HG03457 (cell line): Measurements from ENCODE around the gene MAP3K14.

Experiments used
- ATAC-seq: cut with Tn5 transposase; IDR thresholded peaks from one replicate; pipeline ENCODE4 v1.9.1; 2021; ENCODE audit warnings: moderate number of reproducible peaks; ENCODE audit not compliant: unreplicated experiment

The MAP3K14 gene

DNA sequence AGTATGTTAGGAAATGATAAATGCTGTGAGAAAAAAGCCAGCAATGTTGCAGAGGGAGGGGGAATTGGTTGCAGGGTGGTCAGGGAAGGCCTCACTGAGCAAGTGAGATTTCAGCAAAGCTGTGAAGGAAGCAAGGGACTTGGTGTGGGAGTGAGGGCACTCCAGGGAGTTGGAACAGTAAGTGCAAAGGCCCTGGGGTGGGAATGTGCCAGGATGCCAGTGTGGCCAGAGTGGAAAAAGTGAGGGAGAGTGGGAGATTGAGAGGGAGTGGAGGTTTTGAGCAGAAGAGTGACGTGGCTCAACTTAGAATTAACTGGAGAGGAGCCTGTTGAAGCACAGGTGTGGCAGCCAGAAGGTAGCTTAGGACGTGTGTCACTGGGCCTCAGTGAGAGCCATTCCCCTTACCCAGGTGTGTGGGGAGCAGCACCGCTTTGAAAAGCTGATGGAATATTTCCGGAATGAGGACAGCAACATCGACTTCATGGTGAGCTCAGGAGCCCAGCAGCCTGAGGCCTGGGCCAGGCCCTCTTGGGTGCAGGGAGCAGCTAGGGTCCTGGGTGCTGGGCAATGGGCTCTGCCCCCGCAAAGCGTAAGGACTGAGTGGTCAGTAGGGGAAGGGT, 78.6 kb downstream of the MAP3K14 start:
- no peak for ATAC-seq

DNA sequence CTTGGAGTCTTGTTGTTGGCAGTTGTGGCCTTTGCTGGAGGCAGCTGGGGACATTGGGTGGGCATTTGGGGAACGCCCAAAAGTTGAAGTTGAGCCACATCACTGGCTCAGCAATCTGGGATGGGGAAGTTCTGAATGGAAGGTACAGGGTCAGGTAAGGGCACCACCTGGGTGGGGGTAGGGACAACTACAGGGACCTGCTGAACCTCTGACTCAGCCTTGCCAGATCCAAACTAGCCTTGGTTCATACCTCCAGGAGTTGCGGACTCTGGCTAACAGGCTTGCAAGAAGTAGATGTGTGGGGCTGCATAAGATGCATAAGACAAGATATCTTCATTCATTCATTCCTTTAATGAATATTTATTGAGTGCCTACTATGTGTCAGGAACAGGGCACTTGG, 79.1 kb downstream of the MAP3K14 start:
- no peak for ATAC-seq

DNA sequence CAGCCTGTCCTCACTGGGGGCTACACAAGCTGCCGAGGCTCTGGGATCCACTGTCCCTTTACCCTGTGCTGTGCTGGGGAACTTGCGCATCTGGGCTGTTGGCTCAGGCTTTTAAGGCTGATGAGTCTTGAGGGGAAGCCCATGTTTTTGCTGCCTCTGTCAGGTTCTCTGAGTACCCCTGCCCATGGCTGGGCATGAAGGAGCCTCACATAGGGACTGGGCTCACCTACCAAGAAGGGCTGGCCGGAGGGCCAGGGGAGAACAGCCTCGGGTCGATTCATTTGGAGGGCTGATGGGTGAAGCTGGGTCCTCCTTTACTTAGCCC, 80.6 kb downstream of the MAP3K14 start:
- ATAC-seq, result no peak

DNA sequence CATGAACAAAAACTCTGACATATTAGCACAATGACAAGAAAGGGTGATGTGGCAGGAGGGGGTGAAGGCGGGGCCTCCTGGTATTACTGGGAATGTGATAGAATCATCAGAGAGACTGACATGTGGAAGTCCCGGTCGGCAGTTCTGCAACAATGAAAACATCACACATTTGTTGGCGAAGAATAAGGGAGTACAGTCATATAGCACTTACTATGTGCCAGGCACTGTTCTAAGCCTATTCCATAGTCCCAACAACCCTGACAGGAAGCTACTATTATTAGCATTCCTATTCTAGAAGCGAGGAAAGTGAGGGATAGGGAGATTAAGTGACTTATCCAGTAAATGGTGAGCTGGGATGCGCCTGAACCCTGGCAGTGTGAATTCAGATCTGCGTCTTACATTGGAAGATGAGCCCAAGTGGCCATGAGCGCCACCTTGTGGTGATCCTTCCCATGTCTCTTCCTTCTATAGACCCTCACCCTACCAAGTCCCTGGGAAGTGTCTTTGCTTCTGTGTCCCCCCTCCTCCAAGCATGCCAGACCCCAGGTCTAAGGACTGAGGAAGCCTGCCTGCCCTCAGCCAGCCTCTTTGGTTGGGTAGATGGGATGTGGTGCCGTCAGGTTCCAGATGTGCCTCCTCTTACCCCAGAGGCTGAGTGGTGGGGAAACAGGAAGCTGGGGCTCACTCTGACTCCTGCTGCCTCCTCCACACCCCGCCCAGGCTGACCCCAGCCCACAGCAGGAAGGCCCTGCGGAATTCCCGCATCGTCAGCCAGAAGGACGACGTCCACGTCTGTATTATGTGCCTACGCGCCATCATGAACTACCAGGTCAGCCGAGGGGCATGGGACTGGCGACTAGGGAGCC, 81.2 kb downstream of the MAP3K14 start:
- no peak for ATAC-seq

DNA sequence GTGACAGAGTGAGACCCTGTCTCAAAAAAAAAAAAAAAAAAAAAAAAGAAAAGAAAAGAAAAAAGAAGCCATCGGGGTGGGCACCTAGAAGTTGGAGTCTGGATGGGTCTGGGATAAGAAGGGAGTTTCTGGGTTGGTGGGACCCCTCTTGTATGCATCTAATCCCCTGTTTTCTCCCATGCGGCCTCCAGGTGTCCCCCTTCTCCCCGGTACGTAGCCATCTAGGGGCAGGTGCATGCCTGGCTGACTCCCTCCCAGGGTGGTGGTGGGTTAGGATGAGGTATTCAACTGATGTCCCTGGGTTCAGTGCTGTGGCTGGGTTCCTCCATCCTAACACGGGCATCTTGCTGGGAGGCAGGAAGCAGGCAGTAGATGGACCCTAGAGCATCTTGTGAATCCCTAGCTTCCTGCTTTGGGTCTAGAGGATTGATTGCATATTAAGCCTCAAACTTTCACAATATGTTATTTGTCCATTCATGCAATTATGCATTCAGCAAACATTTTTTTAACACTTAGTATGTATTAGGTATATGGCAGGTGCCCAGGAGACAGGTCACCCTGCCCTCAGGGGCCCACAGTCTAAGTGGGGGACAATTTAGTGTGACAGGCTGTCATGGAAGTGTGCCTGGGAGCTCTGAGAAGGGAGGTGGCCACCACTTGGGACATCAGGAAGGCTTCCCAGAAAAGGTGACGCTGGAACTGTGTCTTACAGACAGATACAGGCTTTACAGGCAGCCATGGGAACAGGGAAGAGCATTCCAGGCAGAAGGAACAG, 82.0 kb downstream of the MAP3K14 start:
- ATAC-seq, result no peak

DNA sequence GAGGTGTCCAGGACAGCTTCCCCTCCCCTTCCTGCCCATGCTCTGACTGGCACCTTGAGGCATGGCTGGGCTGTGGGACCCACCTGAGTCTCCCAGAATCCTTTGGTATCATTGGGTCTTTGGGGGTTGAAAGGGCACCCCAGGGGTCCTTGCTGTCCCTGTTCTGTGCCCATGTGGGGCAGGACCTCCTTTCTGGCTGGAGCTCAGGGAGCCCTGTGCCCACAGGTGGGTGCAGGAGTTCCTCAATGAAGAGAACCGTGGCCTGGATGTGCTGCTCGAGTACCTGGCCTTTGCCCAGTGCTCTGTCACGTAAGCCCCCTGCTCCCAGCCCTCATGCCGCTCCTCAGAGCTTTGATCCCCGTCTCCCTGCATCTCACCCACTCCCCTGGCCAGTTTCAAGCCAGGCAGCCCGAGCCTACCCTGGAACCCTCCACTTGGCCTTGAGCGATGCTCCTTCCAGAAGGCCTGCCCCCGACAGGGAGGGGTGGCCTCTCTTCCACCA, 83.3 kb downstream of the MAP3K14 start:
- ATAC-seq, result no peak

DNA sequence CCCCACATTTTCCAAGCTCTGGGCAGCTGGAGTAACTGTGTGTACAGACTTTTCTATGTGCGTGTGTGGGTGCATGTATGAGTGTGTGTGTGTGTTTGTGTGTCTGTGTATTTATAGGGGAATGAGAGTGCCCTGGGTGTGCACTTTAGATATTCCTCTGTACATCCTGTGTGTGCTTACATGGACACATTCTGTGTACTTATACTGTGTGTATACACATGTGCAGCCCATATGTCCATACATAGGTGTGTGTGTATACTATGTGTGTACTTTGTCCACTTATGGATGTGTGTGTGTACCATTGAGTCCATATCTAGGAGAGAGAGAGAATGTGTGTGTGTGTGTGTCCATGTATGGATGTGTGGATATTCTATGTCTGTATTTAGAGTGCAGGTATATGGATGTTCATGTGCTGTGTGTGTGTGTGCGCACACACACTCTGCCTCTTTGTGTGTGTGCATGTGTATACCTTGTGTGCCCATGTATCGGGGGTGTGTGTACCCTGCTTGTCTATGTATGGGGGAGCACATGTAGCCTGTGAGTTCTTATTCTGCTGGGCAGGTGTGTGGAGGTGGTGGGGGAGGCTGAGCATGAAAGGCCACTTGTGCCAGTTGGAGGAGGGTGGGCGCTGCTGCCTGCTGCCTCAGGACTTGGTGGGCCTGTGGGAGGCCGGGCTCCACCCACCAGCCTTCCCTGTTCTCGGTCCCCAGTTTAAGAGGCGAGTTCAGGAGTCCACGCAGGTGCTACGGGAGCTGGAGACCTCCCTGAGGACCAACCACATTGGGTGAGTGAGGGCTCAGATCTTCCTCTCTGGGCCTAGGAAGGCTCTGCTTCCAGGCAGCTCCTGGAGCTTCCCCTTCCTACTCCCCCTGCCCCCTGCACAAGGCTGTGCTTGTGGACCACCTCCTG, 84.1 kb downstream of the MAP3K14 start:
- no peak for ATAC-seq

DNA sequence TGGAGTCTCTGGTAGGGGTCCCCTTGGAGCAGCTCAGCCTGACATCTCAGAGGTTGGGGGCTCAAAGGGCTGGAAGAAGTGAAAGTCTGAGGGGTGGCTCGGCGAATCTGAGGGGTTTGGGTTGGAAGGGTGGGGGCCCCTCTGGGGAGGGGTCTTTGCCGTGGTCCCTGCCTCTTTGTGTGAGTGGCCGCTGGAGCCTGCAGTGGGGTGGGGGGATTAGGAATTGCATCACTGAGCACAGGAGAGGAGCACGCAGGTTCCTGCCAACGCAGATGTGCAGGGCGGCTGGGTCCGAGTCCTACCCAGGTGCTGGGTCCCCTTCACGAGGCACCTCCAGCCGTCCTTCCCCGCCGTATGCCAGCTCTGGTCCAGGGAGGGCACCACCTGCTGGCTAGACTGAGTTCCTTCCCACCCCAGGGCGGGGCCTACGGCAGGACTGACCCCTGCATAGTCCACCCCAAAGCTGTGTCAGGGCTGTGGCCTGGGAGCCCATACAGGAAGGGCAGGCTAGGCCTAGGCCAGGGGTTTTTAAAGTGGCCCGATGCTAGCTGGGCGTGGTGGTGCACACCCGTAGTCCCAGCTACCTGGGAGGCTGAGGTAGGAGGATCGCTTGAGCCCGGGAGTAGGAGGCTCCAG, 85.2 kb downstream of the MAP3K14 start:
- ATAC-seq, result no peak

DNA sequence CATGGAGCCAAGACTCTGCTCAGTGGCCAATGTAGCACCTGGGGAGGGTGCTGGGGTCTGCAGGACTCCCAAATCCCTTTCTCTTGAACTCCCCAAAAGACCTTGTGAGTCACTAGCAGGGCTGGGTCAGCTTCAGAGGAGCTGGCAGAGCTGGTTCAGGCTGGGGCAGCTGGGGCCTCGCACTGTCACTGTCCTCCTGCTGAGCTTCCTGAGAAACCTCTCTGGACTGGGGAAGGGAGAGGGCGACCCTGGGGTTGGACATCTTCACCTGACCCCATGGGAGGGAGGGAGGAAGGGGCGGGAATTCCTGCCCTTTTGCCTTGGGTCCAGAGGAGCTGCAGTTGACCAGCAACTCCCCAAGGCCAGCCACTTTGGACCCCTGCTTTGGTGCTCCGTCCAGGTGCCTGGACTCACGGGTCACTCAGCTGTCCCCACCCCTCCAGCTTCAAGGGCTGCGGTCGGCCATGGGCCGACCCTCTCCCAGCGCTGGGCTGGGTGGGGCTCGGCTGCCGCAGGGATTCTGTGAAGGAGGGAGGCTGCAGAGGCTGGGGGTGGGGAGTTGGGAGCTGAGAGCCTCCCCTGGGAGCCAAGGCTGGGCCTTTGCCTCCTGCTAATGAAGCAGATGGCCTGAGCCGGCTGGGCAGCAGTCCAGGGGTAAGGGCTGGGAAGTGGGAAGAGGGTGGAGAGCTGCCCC, 85.9 kb downstream of the MAP3K14 start:
- no peak for ATAC-seq

DNA sequence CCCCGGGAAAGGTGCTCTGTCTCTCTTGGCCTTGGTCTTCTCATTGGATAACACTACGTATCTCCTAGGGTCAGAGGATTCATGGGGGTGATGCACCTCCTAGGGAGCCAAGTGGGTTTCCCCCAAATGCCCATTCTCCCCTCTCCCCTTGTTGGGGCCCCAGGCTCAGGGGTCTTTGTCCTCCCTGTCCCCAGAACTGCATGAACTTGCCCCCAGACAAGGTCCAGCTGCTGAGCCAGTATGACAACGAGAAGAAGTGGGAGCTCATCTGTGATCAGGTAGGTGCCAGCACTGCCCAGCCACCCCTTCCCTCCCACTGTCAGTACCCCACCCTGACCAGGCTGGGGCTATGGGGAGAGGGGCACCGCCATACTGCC, 86.4 kb downstream of the MAP3K14 start:
- no peak for ATAC-seq

DNA sequence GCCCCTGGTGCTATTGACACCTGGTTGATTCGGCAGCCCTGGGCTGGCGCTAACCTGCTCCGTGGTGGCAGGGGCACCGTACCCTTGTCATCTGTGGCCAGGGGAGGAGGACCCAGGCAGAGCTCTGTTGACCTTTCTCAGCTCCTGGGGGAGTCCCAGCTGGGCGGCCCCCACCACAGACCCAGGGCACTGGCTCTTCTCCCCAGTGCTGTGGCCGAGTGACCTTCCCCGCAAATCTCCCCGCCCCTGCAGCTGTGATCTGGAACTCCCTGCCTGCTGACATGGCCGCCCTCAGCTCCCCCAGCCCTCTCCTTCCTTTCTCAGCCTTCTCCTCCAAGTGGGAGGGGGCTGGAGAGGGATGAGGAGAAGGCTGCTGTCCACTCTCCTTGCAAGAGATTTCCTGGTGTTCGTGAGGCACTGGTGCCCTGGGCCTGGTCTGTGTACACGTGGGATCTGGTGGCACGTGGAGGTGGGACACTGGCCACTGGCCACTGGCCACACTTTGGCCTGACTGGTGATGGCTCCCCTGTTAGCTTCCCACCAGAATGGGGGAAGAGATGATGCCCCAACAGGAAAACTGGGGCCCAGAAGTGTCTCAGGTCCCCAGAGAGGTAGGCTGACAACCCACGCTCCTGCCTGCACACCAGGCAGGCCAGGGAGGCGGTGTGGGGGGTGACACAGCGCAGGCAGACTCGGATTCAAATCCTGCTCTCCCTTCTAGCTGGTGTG, 87.0 kb downstream of the MAP3K14 start:
- no peak for ATAC-seq

DNA sequence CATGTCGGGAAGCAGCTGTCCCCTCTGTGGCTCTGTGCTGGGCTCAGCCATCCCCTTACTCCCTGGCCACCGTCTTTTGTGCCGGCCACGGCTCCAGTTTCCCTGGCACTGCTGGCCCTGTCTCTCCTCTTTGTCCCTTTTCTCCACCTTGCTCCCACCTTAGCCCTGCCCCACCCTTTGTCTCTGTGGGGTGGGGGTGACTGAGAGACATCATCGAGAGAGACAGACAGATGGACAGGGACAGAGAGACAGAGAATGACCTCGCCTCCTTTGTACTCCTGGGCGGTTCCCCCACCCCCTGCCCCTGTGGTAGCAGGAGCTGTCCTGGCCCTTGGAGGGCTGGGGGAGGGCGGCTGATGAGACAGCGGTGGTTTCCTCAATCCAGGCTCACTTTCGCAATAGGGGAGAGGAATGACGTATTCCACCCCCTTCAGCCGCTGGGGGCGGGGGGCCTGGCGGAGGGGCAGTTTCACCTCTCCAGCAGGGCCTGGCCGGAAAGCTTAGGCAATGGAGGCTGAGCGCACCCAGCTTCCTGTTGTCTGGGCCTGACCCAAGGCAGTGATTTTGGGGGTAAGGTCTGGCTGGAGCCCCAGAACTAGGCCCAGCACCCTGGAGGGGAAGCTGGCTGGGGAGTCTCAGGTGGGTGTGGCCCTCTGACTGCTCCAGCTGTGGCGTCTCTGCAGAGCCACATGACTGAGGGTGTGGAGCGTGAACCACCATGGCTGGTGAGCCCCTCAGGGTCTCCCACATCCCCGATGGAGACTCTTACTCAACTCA, 87.9 kb downstream of the MAP3K14 start:
- no peak for ATAC-seq

DNA sequence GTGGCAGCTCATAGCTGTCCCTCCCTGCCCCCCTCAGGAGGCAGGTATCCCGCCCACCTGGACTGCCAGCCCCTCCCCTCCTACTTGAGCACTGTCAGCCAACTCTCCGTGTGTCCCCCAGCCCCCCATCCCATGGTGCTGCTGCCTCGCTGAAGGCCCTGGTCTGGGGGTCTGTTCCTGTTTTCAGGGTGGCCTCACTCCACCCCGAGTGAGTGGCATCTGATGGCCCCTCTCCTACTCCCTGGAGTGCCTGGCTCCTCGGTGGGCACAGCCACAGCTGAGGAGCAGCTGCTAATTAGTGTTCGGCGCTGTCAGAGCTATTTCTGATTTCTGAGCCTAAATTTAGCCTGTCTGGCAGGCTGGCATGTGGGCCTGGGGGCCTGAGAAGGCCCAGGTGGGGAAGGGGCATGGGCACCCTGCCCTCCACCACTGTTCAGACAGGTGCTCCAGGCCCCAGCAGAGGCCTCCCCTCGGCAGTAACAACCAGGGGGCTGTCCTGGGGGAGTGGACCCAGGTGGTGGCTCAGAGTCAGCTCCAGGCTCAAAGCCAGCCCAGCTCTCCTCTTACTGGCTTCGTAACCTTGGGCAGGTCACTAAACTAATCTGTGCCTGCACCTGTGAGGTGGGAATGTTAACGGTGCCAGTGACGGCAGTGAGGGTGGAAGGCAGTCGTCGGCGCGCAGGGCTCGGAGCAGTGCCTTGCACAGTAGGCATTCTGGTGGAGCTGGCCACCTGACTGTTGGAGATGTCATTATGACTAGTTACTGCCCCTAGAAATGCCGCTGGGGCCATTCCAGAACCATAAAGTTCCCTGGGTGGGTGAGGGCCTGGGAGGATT, 88.7 kb downstream of the MAP3K14 start:
- no peak for ATAC-seq

DNA sequence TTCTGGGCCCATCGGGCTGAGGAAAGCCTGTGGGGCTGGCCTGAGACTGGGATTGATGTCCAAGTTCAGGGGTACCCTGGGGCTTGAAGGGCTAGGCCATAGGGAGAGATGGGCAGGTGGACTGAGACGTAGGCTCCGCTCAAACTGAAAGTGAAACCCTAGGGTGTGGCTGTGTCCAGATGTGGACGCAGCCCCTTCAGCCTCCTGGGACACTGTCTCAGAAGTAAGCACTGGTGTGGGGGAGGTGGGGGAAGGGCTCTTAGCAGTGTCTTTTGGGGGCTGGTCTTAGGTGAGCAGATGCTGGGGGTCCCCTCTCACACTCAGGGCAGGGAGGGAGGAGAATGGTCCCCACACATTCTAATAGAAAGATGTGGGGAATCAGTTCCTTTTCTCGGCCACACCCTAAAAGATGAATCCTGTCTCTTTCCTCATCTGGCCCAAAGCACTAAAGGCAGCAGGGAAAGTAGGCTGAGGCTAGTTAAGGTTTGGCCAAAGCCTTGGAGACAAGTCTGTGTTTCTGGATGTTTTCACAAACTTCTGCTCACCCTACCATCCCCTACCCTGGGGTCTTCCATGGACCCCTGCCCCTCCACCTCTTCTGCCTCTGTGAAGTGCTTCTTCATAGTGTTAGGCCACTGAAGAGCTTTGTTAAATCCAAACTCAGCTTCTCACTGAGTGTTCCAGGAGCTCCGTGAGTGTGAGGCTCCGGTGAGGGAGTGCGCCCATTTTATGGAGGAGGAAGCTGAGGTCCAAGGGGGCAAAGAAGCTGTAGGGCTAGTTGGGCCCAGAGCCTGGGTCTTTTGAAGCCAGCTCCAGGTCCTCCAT, 89.5 kb downstream of the MAP3K14 start:
- ATAC-seq, result no peak

DNA sequence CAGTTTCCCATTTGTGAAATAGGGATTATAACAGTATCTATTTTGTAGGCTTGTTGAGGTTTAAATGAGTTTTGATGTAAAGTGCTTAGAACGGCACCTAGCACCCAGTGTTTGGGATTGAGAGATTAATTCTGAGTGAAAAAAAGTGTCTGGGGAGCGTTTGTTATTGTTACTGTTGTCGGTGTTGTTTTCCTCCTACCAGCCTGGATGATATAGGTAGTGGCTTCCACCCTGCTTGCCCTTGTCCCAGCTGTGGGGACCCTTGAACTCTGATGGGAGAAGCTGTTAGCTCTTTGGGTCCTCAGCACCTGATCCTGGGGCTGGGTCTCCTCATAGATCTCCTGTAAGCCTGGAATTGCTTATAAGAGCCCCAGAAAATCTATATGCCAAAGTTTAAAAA, 90.2 kb downstream of the MAP3K14 start:
- no peak for ATAC-seq

DNA sequence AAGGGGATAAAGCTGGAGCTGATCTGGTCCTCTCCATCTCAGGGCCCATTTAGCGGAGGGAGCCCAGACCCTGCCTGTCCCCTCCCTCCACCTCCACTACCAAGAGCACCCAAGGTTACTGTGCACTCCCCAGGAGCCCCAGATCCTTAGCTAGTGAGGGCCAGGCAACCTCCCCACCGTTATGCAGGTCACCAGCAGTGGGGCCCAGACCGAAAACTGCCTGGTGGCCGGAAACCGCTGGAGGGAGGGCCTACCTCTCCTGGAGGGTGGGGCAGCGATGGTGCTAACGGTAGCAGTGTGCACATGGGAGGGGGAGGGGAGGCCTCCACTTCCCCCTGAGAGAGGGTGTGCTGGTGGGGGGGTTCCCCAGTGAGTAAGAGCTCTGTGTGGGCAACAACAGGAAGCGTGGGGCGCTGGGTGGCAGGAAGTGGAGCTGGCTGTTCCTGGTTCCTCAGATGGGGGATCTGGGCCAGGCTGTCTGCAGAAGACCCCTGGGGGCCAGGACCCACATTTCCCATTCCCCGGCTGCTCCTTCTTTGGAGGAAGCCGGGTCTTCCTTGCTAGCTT, 90.8 kb downstream of the MAP3K14 start:
- peak; percentile 38 for ATAC-seq
